Stimulated activated CD8-positive, alpha-beta memory T cell treated with anti-CD3 and anti-CD28 coated beads, Interleukin-2, amount 100 ng/mL, for 1 hour (primary cell): ENCODE results near the gene MRPL27.
"Not testable (repeated sequence)": the region's sequence is repeated elsewhere in the genome, so short reads cannot be mapped to it uniquely, and the experiment has no call there.

ENCODE experiments used
- DNase-seq, 2 donors: peaks; one replicate each; pipeline ENCODE4 v3.0.0-alpha.2; 2020; ENCODE audit warnings: low read depth in 2 of 2

The MRPL27 gene

GRCh38 chr17:50372758-50373556 lies at the start of gene MRPL27, which contains the start of gene EME1:
Gene MRPL27 (minus strand): TSS chr17:50373184. CDS start chr17:50373170, 14 bp downstream.
Gene EME1 (plus strand): TSS chr17:50373229. CDS start chr17:50375209, 1,980 bp downstream.
- DNase-seq: peak; percentile 69 to 72

- DNase-seq: no peak
Measured at GRCh38 chr17:50422738-50423137, 49.8 kb upstream of the MRPL27 start.

GRCh38 chr17:50421308-50422051 lies 48.5 kb upstream of the MRPL27 start:
- no peak for DNase-seq

DNA sequence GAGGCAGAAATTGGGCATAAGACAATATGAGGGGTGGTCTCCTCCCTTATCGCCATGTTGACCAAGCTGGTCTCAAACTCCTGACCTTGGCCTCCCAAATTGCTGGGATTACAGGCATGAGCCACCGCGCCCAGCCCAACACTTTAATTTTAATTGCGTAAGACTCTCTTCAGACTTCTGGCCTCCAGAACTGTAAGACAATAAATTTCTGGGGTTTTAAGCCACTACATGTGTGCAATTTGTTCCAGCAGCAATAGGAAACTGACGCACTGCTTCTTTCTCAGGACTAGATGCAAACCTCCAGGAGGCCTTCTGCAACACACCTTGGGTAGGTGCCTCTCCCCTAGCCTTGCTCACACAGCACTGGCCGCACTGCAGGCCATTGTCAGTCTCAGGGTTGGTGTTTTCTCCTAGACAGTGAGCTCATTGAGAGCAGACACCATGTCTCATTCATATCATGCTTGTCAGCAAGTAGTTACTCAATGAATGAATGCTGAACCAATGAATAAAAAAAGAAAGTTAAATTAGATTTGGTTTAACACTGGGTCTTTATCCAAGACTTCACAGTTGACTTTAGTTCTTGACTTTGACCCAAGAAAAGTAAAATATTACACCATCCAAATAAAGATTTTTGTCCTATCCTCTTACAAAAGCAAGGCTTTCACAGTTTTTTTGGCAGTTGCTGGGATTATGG lies 47.6 kb upstream of the MRPL27 start:
- DNase-seq: no peak

GRCh38 chr17:50419577-50419976 lies 46.6 kb upstream of the MRPL27 start:
- not testable (repeated sequence) for DNase-seq

- DNase-seq: no peak
Measured at GRCh38 chr17:50414808-50415207, 41.8 kb upstream of the MRPL27 start.

DNA sequence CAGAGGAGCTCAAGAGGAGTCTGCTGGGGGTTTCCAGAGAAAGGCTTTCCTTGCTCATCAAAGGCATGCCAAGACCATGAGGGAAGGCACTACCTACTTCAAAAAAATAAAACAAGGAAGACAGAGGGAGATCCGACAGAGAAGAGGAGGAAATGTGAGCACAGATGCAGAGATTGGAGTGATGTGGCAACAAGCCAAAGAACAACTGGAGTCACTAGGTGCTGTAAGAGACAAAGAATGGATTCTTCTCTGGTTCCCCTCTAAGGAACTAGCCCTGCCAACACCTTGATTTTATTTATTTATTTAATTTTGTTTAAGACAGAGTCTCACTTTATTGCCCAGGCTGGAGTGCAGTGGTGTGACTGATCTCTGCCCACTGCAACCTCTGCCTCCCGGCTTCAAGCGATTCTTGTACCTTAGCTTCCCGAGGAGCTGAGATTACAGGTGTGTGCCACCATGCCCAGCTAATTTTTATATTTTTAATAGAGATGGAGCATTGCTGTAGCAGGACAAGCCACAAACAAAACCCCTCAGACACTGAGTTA lies 39.3 kb upstream of the MRPL27 start:
- DNase-seq: no peak

GRCh38 chr17:50407921-50408320 lies 34.9 kb upstream of the MRPL27 start:
- DNase-seq: no peak

DNA sequence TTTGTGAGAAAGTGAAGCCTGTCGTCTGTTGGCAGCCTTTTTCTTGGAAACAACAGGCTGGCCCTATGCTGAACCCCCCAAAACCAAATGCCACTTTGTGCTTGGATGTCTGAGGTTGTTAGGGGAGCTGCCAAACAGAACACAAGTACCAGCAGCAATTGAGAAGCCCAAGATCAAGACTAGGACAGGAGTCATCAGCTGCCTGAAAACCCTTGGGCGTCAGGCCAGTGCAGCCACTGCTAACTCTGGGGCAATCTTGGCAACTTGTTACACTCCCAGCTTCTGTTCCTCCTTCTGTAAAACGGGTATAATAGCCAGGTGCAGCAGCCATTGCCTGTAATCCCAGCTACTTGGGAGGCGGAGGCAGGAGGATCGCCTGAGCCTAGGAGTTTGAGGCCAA lies 33.6 kb upstream of the MRPL27 start:
- DNase-seq: no peak

DNA sequence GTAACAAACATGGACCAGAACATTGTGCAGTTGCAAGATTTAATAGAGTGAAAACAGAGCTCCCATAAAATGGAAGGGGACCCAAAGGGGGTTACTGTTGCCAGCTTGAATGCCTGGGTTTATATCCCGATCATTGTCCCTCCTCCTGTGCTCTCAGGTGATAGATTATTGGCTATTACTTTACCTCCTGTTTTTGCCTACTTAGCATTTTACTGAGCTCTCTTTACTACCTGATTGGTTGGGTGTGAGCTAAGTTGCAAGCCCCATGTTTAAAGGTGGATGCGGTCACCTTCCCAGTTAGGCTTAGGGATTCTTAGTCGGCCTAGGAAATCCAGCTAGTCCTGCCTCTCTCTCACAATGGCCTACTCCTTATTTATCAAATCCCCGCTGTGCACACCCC lies 32.4 kb upstream of the MRPL27 start:
- not testable (repeated sequence) for DNase-seq

DNA sequence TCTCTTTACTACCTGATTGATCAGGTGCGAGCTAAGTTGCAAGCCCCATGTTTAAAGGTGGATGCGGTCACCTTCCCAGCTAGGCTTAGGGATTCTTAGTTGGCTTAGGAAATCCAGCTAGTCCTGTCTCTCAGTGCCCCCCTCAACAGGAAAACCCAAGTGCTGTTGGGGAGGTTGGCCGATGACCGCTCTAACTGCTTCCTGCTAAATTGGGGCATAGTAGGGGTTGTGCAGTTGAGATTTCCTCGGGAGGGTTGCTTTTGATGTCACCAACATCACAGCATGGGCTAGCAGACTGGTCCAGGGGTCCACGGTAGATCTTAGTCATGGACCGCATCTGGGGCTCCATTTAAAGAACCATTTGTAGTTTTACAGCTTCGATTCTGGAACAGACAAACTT lies 26.6 kb upstream of the MRPL27 start:
- not testable (repeated sequence) for DNase-seq

DNA sequence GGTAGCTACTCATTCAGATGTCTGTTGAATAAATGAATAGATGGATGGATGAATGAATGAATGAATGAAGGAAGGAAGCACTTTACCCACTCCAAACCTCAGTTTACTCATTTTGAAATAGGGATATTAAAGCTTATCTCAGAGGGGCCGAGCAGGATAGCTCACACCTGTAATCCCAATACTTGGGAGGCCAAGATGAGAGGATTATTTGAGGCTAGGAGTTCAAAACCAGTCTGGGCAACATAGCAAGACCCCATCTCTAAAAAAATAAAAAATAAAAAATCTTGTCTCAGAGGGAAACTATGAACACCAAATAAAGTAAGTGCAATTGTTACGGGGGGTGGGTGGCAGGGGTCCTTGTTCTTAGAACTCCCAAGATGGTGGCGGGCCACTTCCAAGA lies 25.7 kb upstream of the MRPL27 start:
- DNase-seq: not testable (repeated sequence)

GRCh38 chr17:50397919-50398285 lies 24.9 kb upstream of the MRPL27 start:
- no peak for DNase-seq

DNA sequence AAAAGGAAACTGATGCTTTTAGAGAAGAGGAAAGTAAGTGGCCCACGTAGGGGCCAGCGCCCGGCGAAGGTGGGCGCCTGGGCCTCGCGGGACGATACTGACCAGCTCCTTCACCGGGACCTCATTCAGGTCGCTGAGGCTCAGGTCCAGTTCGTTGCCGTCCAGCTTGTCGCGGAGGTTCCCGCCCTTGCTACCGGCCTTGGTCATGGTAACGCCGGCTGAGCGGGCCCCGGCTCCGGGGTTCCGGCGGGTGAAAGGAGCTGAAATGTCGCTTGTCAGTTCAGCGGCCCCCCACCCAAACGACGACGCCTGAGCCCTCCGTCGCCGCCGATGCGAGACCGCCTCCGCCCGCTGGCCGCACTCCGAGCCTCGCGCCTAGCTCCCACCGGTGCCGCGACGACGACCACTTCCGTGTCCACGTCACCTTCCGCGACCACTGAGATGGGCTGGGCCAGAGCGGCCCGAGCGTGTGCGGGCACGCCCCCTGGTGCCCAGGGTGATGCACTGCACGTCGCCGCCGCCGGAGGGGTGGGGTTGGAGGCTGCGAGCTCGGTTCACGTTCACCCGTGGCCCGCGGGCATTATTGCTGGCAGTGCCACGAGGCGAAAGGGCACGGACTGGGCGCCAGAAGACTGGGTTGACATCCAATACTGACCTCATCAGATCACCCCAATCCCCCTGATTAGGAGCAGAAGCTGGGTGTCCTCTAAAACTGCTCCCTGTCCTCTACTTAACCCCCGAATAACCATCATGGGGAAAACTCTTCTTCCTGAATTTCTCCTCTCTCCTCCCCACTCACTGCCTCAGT lies 24.3 kb upstream of the MRPL27 start, which contains the start of gene LRRC59:
Gene LRRC59, minus strand, starts transcription at position 413 of the 808 bp plus-strand sequence. Its CDS starts 206 bp downstream, at position 207.
- peak; percentile 87 for DNase-seq

DNA sequence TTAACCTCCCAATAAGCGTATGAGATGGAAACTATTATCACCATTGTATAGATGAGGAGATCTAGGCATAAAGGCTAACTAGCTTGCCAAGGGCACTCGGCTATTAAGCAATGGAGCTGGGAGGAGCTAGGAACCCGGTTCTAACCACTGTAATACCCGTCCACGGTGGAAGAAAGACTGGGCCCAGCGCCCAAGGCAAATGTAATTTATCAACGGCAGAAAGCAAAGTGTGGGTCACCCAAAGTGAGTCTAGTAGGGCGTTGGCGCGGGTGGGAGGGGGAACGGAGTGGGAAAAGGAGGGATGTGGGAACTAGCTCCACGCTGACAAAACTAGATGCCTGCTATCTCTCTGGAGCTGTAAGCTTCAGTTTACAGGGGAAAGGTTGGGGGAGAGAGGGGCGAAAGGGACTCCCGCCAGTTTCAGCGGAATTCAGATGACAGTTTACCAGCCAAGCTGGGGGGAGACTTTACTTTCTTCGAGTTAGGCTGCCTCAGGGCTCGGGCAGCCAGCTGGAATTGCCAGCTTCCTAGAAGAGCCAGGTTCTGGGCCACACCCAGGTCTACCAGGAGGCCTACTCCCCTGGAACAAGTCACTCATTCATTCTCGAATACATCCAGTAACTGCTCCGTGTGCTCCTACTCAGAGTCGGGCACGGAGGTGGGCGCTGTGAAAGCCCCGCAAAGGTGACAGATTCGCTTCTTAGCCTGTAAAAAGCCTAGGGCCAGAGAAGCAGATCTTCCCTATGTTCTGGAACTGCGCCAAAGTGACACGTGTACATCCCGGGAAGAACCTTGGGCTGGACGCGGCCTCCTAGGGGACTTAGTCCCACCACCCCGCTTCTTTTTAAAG lies 23.5 kb upstream of the MRPL27 start:
- no peak for DNase-seq

- DNase-seq: no peak
Measured at GRCh38 chr17:50394711-50395110, 21.7 kb upstream of the MRPL27 start.

GRCh38 chr17:50393700-50394099 lies 20.7 kb upstream of the MRPL27 start:
- DNase-seq: no peak

DNA sequence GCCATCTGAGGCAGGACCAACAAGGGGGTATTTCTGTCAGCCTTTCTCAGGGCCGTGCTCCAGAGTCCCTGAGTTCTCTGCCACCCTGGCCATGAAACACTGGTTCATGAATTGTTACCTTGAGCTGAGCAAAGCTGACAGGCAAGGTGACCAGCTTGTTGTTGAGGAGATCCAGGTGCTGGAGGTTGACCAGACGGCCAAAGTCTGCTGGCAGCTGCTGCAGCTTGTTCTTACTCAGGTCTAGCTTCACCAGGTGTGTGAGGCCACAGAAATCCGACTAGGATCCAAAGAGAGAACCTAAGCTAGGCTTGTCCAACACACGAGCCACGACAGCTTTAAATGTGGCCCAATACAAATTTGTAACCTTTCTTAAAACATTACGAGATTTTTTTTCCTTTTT lies 19.6 kb upstream of the MRPL27 start:
- DNase-seq: no peak

GRCh38 chr17:50389534-50389933 lies 16.6 kb upstream of the MRPL27 start:
- no peak for DNase-seq

- no peak for DNase-seq
Measured at GRCh38 chr17:50388728-50389127, 15.7 kb upstream of the MRPL27 start.
